ENCODE measurements around the gene ST7. TPM values are rescaled to one million over a fixed set of nuclear protein-coding genes. Genes with fewer than 3 reads are reported as not detected.

The ST7 gene
- total and polyA plus RNA-seq, 2 experiments from 2014 or later, result 9.9 to 18.3 TPM

DNA sequence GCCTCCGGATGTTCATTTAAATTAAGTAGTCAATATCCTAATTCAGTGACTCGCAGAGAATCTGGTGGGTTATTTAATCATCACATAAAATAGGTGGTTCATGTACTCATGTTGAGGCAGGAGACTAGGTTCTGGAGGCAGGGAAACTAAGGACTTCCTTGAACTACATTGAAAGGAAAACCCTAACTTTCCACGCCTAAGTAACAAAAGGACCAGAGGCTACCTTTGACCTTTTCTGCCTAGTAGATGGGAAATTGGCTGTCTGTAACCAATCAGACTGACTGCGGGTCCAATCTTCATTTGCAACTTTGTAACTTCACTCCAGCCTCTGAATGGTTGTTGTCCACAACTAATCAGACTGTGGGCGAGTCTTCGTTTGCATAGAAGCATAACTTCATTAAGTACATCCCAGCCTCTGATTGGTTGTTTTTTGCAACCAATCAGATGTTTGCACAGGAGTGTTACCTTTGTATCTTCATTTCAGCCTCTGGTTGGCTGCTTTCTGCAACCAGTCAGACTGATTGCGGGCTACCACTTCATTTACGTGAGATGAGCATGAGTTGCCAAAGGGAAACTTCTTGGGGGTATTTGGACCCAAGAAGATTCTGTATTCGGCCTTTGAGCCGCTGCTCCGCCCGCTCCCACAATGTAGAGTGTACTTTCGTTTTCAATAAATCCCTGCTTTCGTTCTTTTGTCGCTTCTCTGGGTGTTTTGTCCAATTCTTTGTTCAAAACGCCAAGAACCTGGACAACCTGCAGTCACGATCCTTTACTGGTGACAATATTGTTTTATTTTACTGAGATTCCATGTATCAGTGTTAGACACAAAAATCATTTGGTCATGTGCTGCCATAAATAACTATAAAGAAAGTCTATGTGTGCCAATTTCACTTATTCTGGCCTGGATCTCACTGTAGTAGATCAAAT, 1.7 kb upstream of the ST7 start:
- no peaks in the 10 kb centered on the region for H4K20me1 ChIP-seq (replicated peaks; ENCODE audit: insufficient read depth)
- H3K36me3 Mint-ChIP-seq (ENCODE audit: low read depth), result peaks cover 3% of the 10 kb centered on the region; the same call in 1 of the 3 replicates
- H3K36me3 ChIP-seq (ENCODE audit: insufficient read depth), result no peaks in the 10 kb centered on the region
- DNase-seq (ENCODE audit: low spot score) (no peak), ATAC-seq (no peak)
- H2AFZ ChIP-seq, result no peak overlapping the region
- no peak overlapping the region for H3K27ac Mint-ChIP-seq
- peaks cover 29% of the 10 kb centered on the region for H3K4me1 ChIP-seq (ENCODE audit: insufficient read depth)
- H3K4me3 ChIP-seq, result no peak overlapping the region; the same call in 1 of the 2 replicates
- TF ChIP-seq EZH2phosphoT487 (IDR thresholded peaks at IDR 0.05; ENCODE audit: unreplicated experiment), result no peak
- peaks cover 19% of the 10 kb centered on the region for H3K79me2 ChIP-seq (replicated peaks; ENCODE audit: insufficient read depth)
- H3K9me3 Mint-ChIP-seq, result no peaks in the 10 kb centered on the region
- 0 out of 3 replicates have a peak overlapping the region, but pooled peaks have one; percentile 16 for H3K4me3 Mint-ChIP-seq
- no peaks in the 10 kb centered on the region for H3K9me2 ChIP-seq (ENCODE audit: insufficient read depth)
- H3K4me1 Mint-ChIP-seq, result peaks cover 30% of the 10 kb centered on the region
- H3F3A ChIP-seq (replicated peaks; ENCODE audit: low read depth), result no peaks in the 10 kb centered on the region
- peak overlapping the region; percentile 90 for H3K4me2 ChIP-seq
- peaks cover 6% of the 10 kb centered on the region for H3K27me3 Mint-ChIP-seq (ENCODE audit: insufficient read depth, low read depth, poor library complexity)
- H3K27me3 ChIP-seq (ENCODE audit: insufficient read depth), result no peaks in the 10 kb centered on the region
- H3K27ac ChIP-seq (ENCODE audit: low read depth), result no peak overlapping the region

DNA sequence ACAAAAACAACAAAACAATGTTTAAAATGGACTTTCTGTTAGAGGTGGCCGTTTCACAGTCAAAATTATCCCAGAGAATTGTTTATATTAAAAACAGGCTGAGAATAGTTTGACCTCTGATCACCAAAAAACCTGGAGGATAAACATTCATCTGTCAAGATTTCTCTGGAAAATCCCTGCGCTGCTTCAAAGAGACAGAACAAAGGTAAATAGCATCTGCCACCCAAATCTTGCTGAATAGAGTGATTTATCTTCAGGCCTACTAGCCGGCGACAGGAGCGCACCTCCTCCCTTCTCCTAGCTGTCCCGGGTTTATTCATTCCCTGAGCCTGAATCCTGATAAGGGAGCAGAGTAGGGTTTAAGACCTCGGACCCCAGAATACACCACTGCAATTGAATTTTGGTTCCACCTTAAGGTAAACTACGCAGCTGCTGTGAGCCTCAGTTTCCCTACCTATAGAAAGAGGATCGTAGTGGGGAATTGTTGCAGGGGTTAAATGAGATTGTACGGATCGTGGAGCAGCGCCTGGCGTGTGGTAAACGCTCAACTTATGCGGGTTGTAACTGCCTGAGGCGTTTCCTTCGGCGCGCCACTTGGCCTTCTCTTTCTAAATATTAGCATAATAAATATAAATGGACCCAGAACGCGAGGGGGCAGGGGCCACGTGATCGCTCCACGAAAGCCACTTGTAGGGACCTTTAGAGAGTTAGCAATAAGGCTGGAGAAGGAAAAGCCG, 498 bp upstream of the ST7 start:
- TF ChIP-seq ZNF331 (CRISPR knock-in tag; IDR thresholded peaks at IDR 0.05; ENCODE audit: low read depth) (no peak), JUNB (IDR thresholded peaks at IDR 0.05; ENCODE audit: unreplicated experiment) (no peak), CREB1 (CRISPR knock-in tag; IDR thresholded peaks at IDR 0.05; ENCODE audit: low read depth) (no peak), STAT1 (IDR thresholded peaks at IDR 0.05; ENCODE audit: unreplicated experiment) (no peak), ZNF114 (CRISPR knock-in tag; IDR thresholded peaks at IDR 0.05) (no peak)
- peaks cover 6% of the 10 kb centered on the region for H3K27me3 Mint-ChIP-seq (ENCODE audit: insufficient read depth, low read depth, poor library complexity)
- Histone ChIP-seq H3K4me3 (peak overlapping the region; percentile 63), H2AFZ (peak overlapping the region; percentile 97), H3K27me3 (ENCODE audit: insufficient read depth) (no peaks in the 10 kb centered on the region), H3F3A (replicated peaks; ENCODE audit: low read depth) (no peaks in the 10 kb centered on the region), H3K27ac (ENCODE audit: low read depth) (peak overlapping the region; percentile 85; the same call in 1 of the 2 replicates), H4K20me1 (replicated peaks; ENCODE audit: insufficient read depth) (no peaks in the 10 kb centered on the region), H3K79me2 (replicated peaks; ENCODE audit: insufficient read depth) (peaks cover 31% of the 10 kb centered on the region), H3K4me2 (peak overlapping the region; percentile 90), H3K9me2 (ENCODE audit: insufficient read depth) (no peaks in the 10 kb centered on the region), H3K36me3 (ENCODE audit: insufficient read depth) (no peaks in the 10 kb centered on the region), H3K4me1 (ENCODE audit: insufficient read depth) (peaks cover 36% of the 10 kb centered on the region)
- peak; percentile 69 for DNase-seq (ENCODE audit: low spot score)
- peak overlapping the region; percentile 84 for H3K4me3 Mint-ChIP-seq
- no peaks in the 10 kb centered on the region for H3K9me3 Mint-ChIP-seq
- ATAC-seq, result peak; percentile 52
- peaks cover 3% of the 10 kb centered on the region; the same call in 1 of the 3 replicates for H3K36me3 Mint-ChIP-seq (ENCODE audit: low read depth)
- peak overlapping the region; percentile 89; the same call in 1 of the 2 replicates for H3K27ac Mint-ChIP-seq
- H3K4me1 Mint-ChIP-seq, result peaks cover 32% of the 10 kb centered on the region
